Pons (tissue), 1 donor: ENCODE data around the gene NPFFR1.
"Not testable (repeated sequence)": the region's sequence is repeated elsewhere in the genome, so short reads cannot be mapped to it uniquely, and the experiment has no call there.

Experiments
- DNase-seq: peaks from one replicate; pipeline ENCODE4 v3.0.0-alpha.2; 2016; ENCODE audit warnings: low spot score

Gene NPFFR1

DNA sequence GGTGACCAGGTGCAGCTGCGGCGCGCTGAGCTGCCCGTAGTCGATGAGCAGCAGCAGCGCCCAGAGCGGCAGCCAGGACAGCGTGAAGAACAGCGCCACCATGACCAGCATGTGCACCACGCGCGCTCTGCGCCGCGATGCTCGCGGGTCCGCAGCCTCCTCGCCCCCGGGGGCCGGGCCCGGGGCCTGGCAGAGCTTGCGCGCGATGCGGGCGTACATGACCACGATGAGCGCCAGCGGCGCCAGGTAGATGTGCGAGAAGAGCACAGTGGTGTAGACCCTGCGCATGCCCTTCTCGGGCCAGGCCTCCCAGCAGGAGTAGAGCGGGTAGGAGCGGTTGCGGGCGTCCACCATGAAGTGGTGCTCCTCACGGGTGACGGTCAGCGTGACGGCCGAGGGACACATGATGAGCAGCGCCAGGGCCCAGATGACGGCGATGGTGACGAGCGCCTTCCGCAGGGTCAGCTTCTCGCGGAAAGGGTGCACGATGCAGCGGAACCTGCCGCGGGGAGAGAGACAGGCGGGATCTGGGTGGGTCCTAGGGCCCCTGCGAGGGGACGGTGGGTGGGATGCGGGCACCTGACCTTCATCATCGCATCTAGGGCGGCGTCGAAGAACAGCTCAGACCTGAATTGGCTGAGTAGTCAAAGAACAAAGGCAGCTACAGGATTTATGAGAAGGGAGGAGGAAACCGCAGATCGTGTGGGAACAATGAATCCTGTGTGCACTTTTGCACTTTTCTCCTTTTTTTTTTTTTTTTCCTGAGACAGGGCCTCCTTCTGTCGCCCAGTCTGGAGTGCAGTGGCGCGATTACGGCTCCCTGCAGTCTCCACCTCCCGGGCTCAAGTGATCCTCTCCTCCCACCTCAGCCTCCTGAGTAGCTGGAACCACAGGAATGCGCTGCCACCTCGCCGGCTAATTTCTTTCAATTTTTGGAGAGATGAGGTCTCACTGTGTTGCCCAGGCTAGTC is 28.2 kb downstream of the NPFFR1 start:
- DNase-seq, result peak; percentile 77

GRCh38 chr10:70254778-70255328 is 29.0 kb downstream of the NPFFR1 start:
- no peak for DNase-seq

GRCh38 chr10:70253878-70254765 is 29.7 kb downstream of the NPFFR1 start:
- DNase-seq, result no peak

DNA sequence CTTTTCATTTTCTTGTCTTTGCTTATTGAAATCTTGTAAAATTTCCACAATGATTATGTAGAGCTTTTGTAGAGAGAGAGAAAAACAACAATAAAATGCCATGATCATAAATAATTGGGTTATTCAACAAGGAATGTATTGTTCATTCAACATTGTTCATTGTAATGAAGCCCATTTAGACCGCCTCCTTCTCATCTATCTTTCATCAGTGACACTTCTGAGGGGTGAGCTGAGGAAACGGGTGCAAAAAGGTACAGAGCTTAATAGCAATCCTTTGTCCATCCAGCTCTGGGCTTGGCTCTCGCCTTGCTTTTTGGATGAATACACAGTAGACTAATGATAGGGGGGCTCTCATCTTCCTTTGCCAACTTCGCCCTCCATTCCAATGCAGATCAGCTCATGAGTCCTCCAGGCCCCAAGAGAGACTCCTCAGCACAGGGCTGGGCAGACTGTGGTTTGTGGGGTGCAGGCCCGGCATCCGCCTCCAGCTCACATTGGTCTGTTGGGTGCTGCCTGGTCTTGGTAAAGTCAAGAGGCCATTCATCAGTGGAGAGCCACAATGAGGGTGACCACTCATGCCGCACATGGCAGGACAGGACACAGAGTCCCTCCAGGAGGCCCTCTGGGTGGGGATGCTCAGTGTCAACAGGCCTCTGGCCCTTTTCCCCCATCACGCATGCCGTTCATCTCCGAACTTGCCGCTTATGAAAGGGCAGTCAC is 32.7 kb downstream of the NPFFR1 start:
- DNase-seq, result peak; percentile 92

- DNase-seq, result no peak
Observed at GRCh38 chr10:70247360-70247759, 36.4 kb downstream of the NPFFR1 start.

DNA sequence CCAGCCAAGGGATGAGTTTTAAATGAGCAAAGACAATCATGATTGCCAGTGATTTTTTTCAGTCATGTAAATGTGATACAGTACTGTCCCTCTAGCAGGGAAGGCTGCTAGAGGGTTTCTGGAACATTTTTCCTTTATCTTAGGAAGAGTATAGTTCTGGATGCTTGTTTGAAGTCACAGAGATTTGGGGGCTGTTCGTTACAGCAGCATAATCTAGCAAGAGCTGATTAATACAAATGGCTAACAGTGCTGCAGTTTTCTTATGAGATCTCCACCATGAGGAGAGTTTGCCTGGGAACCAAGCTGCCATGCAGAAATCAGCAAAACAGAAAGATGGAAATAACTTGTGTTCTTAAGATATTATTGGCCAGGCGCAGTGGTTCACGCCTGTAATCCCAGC is 42.7 kb downstream of the NPFFR1 start:
- DNase-seq, result no peak

DNA sequence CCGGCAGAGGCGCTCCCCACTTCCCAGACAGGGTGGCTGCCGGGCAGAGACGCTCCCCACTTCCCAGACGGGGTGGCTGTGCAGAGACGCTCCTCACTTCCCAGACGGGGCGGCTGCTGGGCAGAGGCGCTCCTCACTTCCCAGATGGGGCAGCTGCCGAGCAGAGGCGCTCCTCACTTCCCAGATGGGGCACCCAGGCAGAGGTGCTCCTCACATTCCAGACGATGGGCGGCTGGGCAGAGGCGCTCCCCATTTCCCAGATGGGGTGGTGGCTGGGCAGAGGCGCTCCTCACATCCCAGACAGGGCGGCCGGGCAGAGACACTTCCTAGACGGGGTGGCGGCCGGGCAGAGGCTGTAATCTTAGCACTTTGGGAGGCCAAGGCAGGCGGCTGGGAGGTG is 43.8 kb downstream of the NPFFR1 start:
- not testable (repeated sequence) for DNase-seq

DNA sequence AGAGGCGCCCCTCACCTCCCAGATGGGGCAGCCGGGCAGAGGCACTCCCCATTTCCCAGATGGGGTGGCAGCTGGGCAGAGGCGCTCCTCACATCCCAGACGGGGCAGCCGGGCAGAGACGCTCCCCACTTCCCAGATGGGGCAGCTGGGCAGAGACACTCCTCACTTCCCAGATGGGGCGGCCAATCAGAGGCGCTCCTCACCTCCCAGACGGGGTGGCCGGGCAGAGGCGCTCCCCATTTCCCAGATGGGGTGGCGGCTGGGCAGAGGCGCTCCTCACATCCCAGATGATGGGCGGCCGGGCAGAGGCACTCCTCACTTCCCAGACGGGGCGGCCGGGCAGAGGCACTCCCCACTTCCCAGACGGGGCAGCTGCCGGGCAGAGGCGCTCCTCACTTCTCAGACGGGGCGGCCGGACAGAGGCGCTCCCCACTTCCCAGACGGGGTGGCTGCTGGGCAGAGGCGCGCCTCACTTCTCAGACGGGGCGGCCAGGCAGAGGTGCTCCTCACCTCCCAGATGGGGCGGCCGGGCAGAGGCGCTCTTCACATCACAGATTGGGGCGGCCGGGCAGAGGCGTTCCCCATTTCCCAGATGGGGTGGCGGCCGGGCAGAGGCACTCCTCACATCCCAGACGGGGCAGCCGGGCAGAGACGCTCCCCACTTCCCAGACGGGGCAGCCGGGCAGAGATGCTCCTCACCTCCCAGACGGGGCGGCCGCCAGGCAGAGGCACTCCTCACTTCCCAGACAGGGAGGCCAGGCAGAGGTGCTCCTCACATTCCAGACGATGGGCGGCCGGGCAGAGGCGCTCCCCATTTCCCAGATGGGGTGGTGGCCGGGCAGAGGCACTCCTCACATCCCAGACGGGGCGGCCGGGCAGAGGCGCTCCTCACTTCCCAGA is 44.5 kb downstream of the NPFFR1 start:
- DNase-seq, result not testable (repeated sequence)

DNA sequence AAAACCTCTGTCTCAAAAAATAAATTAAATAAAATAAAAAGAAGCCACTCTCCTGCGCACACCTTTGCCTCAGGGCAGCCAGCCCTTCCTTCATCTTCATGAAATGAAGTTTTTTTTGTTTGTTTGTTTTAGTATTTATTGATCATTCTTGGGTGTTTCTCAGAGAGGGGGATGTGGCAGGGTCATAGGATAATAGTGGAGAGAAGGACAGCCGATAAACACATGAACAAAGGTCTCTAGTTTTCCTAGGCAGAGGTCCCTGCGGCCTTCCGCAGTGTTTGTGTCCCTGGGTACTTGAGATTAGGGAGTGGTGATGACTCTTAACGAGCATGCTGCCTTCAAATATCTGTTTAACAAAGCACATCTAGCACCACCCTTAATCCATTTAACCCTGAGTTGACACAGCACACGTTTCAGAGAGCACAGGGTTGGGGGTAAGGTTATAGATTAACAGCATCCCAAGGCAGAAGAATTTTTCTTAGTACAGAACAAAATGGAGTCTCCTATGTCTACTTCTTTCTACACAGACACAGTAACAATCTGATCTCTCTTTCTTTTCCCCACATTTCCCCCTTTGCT is 45.8 kb downstream of the NPFFR1 start:
- DNase-seq, result not testable (repeated sequence)

DNA sequence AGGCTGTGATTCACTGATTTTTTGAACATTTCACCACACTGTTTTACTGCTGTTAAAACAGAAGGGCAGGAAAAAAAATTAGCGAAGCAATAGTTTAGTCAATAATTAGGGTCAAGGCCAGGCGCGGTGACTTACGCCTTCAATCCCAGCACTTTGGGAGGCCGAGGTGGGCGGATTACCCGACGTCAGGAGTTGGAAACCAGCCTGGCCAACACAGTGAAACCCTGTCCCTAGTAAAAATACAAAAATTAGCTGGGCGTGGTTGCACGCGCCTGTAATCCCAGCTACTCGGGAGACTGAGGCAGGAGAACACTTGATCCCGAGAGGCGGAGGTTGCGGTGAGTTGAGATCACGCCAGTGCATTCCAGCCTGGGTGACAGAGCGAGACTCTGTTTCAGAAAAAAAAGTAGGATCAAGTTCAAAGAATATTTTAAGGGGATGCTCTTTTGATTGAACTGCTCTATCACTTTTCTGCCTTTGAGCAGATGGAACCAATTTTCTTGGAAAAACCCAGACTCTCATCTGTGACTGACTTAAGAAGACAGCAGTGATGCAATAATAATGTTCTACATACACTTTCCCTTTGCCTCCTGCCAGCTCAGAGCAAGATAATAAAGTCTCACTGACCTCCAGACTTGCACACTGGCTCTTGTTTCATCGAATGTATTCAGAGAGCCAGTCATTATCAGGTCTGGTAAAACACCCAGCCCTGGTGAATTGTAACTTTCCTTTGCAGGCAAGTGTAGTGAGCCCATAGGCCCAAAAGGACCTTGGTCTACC is 48.9 kb downstream of the NPFFR1 start:
- DNase-seq, result no peak

DNA sequence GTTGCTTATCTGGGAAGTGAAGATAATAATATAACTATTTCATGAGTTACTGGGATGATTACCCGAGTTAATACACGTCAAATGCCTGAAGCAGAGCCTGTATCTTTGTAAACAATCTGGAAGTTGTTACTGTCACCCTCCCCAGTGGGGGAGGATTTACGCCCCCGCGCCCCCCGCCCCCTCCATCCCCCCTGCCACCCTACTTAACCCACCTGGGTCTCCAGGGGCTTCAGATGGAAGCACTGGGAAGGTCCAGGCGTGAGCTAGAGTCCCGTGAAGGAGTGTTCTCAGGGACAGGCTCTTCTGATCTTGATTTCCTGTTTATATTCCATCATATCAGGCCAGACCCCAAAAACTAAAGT is 49.9 kb downstream of the NPFFR1 start:
- no peak for DNase-seq

DNA sequence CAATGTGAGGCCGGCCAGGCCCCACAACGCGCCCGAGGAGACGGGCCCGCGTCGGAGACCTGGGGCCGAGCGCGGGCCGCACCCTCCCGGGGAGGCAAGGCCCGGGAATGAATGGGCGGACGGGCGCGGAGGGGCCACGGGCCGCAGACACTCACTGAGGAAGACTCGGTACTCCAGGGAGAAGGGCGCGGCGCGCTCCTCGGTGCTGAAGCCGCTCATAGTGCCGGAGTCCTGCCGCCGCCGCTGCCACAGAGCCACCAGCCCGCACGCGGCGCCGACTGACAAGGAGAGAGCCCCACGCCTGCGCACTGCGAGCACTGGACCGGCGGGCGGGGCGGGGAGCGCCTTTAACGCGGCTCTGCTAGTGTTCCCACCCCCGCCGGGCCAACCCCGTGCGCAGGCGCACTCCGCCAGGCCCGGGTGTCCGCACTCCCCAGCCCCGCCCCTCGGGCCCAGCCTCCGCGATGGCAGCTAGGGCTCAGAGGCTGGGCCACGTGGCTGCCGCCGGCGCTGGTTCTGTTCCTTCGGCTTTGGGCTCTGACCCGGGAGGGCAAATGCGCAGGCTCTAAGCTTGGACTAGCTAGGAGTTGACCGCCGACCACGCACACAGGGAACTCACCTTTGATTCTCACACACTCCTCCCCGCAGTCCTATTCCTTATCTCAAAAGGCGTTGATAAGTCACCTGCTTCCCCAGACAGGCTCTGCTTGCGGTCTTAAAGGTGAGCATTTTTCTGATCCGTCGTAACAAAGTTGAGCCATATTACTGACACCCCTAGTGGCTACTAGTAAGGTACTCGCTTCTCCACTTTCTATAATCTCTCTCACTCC is 50.5 kb downstream of the NPFFR1 start, which contains the start of gene PPA1:
TSS of gene PPA1 (minus strand) at position 321 of the 830 bp plus-strand sequence. CDS start at position 219, 102 bp downstream.
- DNase-seq, result peak; percentile 97

GRCh38 chr10:70232859-70233108 is 51.0 kb downstream of the NPFFR1 start:
- DNase-seq, result no peak

GRCh38 chr10:70232155-70232858 is 51.5 kb downstream of the NPFFR1 start:
- no peak for DNase-seq

DNA sequence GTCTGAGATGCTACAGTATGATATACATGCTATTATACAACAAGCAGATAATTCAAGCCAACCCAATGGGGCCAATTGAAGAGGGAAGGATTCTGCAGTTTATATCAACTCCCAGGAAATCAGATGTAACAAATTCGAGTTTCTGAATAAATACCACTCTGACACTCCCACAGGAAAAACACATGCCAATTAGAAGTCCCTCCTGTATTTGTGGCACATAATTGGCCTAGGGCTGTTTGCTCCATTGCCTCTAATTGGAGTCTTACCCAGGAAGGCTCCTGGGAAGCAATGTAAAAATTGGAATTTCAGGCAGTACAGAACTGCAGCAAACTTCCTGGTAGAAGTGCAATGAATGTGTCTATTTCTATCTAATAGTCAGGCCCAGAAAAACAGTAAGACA is 55.3 kb downstream of the NPFFR1 start:
- no peak for DNase-seq

- DNase-seq, result no peak
Observed at GRCh38 chr10:70227548-70228320, 56.1 kb downstream of the NPFFR1 start.

GRCh38 chr10:70223728-70224127 is 60.1 kb downstream of the NPFFR1 start:
- DNase-seq, result no peak
